Thoracic aorta (tissue), 2 donors: ENCODE results near the gene RIMS4. TPM values are rescaled to one million over a fixed set of nuclear protein-coding genes. Genes with fewer than 3 reads are reported as not detected.

Experiments
- ATAC-seq: fragments of 150-250 bp; one replicate; pipeline ENCODE4 v1.8.0; 2017; ENCODE audit warnings: low read depth; ENCODE audit not compliant: insufficient number of reproducible peaks, low FRiP score
- DNase-seq: peaks from one replicate; pipeline ENCODE4 v3.0.0-alpha.2; 2020; ENCODE audit warnings: low spot score
- H3K27ac ChIP-seq, 2 donors: fragments of 200-600 bp; sonication (generic); 1 replicate in 1 of 2; 2 replicates in 1 of 2; pipeline ENCODE4 v1.5.1; 2016; ENCODE audit warnings: mild to moderate bottlenecking in 2 of 2, moderate library complexity in 2 of 2
- H3K27me3 ChIP-seq: fragments of 200-600 bp; sonication (generic); replicated peaks from 2 replicates; pipeline ENCODE4 v1.6.0; 2016; ENCODE audit warnings: mild to moderate bottlenecking; ENCODE audit not compliant: insufficient read depth
- H3K36me3 ChIP-seq: fragments of 200-600 bp; sonication (generic); one replicate; pipeline ENCODE4 v1.5.1; 2016
- H3K4me1 ChIP-seq, 2 donors: fragments of 200-600 bp; sonication (generic); 1 replicate in 1 of 2; 2 replicates in 1 of 2; pipeline versions ENCODE4 v1.5.1 to v1.6.0; 2016; ENCODE audit warnings: low read depth in 2 of 2, mild to moderate bottlenecking in 1 of 2; ENCODE audit not compliant: control insufficient read depth in 1 of 2
- H3K4me3 ChIP-seq: fragments of 200-600 bp; sonication (generic); 2 replicates; pipeline ENCODE4 v1.5.1; 2016; ENCODE audit warnings: mild to moderate bottlenecking
- H3K9me3 ChIP-seq: fragments of 200-600 bp; sonication (generic); 2 replicates; pipeline ENCODE4 v1.5.1; 2016
- CTCF ChIP-seq: fragments of 200-600 bp; sonication (generic); IDR thresholded peaks from one replicate; pipeline ENCODE4 v1.5.1; 2019; ENCODE audit warnings: antibody characterized with exemption
- total RNA-seq, 2 donors: library from RNA; depleted of rRNA; stranded (reverse); fragments of >200 nt; gene quantifications; one replicate each; pipeline versions ENCODE4 v1.1.0 to v1.2.3, GENCODE V29; 2016

RIMS4 gene
- total RNA-seq, 2 donors from 2014 or later, result 2.4 to 13.5 TPM

DNA sequence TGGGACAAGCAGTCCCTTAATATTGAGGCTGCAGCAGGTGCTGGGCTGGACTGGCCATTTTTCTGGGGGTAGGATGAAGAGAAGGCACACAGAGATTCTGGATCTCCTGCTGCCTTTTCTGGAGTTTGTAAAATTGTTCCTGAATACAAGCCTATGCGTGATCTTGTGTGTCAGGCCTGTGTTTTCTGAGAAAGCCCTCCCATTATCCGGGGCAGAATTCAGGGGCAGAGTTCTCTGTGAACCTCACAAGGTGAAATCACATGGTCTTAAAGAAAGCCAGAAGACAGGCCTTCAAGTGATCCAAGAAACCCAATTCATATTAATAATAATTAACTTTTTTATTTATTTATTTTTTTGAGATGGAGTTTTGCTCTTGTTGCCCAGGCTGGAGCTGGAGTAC lies 82.7 kb downstream of the RIMS4 start:
- H3K27ac ChIP-seq, result peak overlapping the region; percentile 38 to 40
- ATAC-seq (no peak), DNase-seq (no peak)
- peaks cover 21% of the 10 kb centered on the region for H3K36me3 ChIP-seq
- H3K9me3 ChIP-seq, result no peaks in the 10 kb centered on the region
- no peak for TF ChIP-seq CTCF
- peaks cover 14 to 68% of the 10 kb centered on the region in 2 donors for H3K4me1 ChIP-seq
- no peak overlapping the region for H3K4me3 ChIP-seq
- no peaks in the 10 kb centered on the region for H3K27me3 ChIP-seq

DNA sequence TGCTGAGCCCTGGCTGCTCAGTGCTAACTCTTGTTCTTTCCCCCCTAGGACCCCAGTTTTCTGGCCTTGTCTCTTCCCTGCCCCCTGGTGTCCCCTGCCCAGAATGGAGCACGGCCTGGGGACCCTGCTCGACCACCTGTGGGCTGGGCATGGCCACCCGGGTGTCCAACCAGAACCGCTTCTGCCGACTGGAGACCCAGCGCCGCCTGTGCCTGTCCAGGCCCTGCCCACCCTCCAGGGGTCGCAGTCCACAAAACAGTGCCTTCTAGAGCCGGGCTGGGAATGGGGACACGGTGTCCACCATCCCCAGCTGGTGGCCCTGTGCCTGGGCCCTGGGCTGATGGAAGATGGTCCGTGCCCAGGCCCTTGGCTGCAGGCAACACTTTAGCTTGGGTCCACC lies 83.3 kb downstream of the RIMS4 start:
- Histone ChIP-seq H3K36me3 (peaks cover 24% of the 10 kb centered on the region), H3K27me3 (no peaks in the 10 kb centered on the region), H3K27ac (peak overlapping the region; percentile 21 to 38), H3K4me3 (no peak overlapping the region), H3K4me1 (peaks cover 14 to 68% of the 10 kb centered on the region in 2 donors), H3K9me3 (no peaks in the 10 kb centered on the region)
- no peak for ATAC-seq
- no peak for DNase-seq
- no peak for TF ChIP-seq CTCF

DNA sequence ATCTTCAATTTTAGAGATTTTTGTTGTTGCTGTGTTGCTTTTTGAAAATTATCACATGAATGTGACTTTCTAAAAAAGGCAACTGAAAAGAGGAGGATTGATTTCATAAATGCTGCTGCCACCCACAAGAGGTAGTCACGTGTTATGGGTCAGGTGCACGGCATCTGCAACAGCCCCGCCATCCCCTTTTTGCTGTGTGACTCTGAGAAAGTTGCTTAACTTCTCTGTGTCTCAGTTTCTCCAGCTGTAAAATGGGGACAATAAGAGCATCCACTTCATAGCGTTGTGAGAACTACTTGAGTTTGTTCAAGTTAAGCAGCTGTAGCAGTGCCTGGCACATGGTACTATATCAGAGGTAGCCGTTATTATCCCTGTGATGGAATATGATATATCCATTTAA lies 84.5 kb downstream of the RIMS4 start:
- Histone ChIP-seq H3K4me1 (peaks cover 14 to 68% of the 10 kb centered on the region in 2 donors), H3K27ac (no peak overlapping the region)
- no peak for ATAC-seq

DNA sequence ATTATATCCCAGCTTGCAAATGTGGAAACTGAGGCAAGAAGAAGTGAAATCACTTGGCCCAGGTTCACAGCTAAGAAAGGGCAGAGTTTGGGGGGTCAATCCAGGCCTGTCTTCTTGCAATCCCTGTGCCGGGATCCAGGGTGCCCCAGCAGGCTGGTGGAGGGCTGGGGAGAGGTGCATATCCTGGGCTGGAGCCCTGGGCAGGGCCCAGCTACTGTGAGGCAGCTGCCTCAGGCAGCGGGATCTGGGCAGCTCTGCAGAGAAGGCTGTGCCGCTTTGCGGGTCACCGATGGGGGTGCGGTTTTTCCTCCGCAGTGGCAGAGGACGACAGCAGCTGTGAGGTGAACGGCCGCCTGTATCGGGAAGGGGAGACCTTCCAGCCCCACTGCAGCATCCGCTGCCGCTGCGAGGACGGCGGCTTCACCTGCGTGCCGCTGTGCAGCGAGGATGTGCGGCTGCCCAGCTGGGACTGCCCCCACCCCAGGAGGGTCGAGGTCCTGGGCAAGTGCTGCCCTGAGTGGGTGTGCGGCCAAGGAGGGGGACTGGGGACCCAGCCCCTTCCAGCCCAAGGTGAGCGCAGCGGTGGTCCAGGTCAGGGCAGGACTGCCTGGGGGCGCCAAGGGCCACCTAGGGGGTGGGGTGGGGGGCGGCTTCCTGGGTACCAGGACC lies 85.8 kb downstream of the RIMS4 start:
- Histone ChIP-seq H3K4me1 (peaks cover 16 to 69% of the 10 kb centered on the region in 2 donors), H3K27ac (peak overlapping the region in 1 of 2 donors; percentile 25)
- no peak for ATAC-seq

More for the DNA sequence above, 84.5 kb downstream of the RIMS4 start:
- H3K27me3 ChIP-seq, result no peaks in the 10 kb centered on the region
- no peaks in the 10 kb centered on the region for H3K9me3 ChIP-seq
- no peak for TF ChIP-seq CTCF
- DNase-seq, result no peak
- no peak overlapping the region for H3K4me3 ChIP-seq
- H3K36me3 ChIP-seq, result peaks cover 25% of the 10 kb centered on the region

More for the DNA sequence above, 85.8 kb downstream of the RIMS4 start:
- Histone ChIP-seq H3K27me3 (no peaks in the 10 kb centered on the region), H3K4me3 (no peak overlapping the region), H3K9me3 (no peaks in the 10 kb centered on the region), H3K36me3 (peaks cover 25% of the 10 kb centered on the region)
- TF ChIP-seq CTCF, result no peak
- no peak for DNase-seq
